Measurements from ENCODE around the gene BTBD7.

BTBD7 gene

GRCh38 chr14:93346926-93347721 lies 14.3 kb upstream of the BTBD7 start, which contains the start of gene COX8C:
COX8C (plus strand) TSS chr14:93347182; CDS start chr14:93347269, 87 bp downstream.
- H3K27ac ChIP-seq (ENCODE audit: insufficient read depth, low read length, poor library complexity, severe bottlenecking) = no peak within 1 kb of the TSS
- DNase-seq = no peak
- H3K27me3 ChIP-seq (replicated peaks; ENCODE audit: control insufficient read depth, insufficient read depth, low read length, poor library complexity, severe bottlenecking) = no peaks in the 10 kb centered on the region
- H3K36me3 ChIP-seq (ENCODE audit: control insufficient read depth, insufficient read depth, low read length) = no peaks in the 10 kb centered on the region
- H3K9me3 ChIP-seq (ENCODE audit: control insufficient read depth, low read length) = no peaks in the 10 kb centered on the region
- no peak within 1 kb of the TSS for H3K4me3 ChIP-seq (ENCODE audit: insufficient read depth, low read depth, low read length, poor library complexity, severe bottlenecking)
- no peaks in the 10 kb centered on the region for H3K4me1 ChIP-seq (ENCODE audit: control insufficient read depth, insufficient read depth, low read length, poor library complexity, severe bottlenecking)

GRCh38 chr14:93343797-93344196 lies 11.0 kb upstream of the BTBD7 start:
- Histone ChIP-seq H3K4me3 (ENCODE audit: insufficient read depth, low read depth, low read length, poor library complexity, severe bottlenecking) (no peak overlapping the region), H3K9me3 (ENCODE audit: control insufficient read depth, low read length) (no peaks in the 10 kb centered on the region)

GRCh38 chr14:93343266-93343665 lies 10.4 kb upstream of the BTBD7 start:
- Histone ChIP-seq H3K4me1 (ENCODE audit: control insufficient read depth, insufficient read depth, low read length, poor library complexity, severe bottlenecking) (no peaks in the 10 kb centered on the region), H3K4me3 (ENCODE audit: insufficient read depth, low read depth, low read length, poor library complexity, severe bottlenecking) (no peak overlapping the region), H3K27me3 (replicated peaks; ENCODE audit: control insufficient read depth, insufficient read depth, low read length, poor library complexity, severe bottlenecking) (no peaks in the 10 kb centered on the region), H3K9me3 (ENCODE audit: control insufficient read depth, low read length) (no peaks in the 10 kb centered on the region), H3K27ac (ENCODE audit: insufficient read depth, low read length, poor library complexity, severe bottlenecking) (no peak overlapping the region), H3K36me3 (ENCODE audit: control insufficient read depth, insufficient read depth, low read length) (no peaks in the 10 kb centered on the region)
- DNase-seq = no peak

More at GRCh38 chr14:93343797-93344196, 11.0 kb upstream of the BTBD7 start:
- Histone ChIP-seq H3K27me3 (replicated peaks; ENCODE audit: control insufficient read depth, insufficient read depth, low read length, poor library complexity, severe bottlenecking) (no peaks in the 10 kb centered on the region), H3K36me3 (ENCODE audit: control insufficient read depth, insufficient read depth, low read length) (no peaks in the 10 kb centered on the region), H3K4me1 (ENCODE audit: control insufficient read depth, insufficient read depth, low read length, poor library complexity, severe bottlenecking) (no peaks in the 10 kb centered on the region), H3K27ac (ENCODE audit: insufficient read depth, low read length, poor library complexity, severe bottlenecking) (no peak overlapping the region)
- no peak for DNase-seq

GRCh38 chr14:93337884-93338283 lies 5.0 kb upstream of the BTBD7 start:
- Histone ChIP-seq H3K36me3 (ENCODE audit: control insufficient read depth, insufficient read depth, low read length) (no peaks in the 10 kb centered on the region), H3K27ac (ENCODE audit: insufficient read depth, low read length, poor library complexity, severe bottlenecking) (no peak overlapping the region), H3K27me3 (replicated peaks; ENCODE audit: control insufficient read depth, insufficient read depth, low read length, poor library complexity, severe bottlenecking) (no peaks in the 10 kb centered on the region), H3K9me3 (ENCODE audit: control insufficient read depth, low read length) (no peaks in the 10 kb centered on the region), H3K4me3 (ENCODE audit: insufficient read depth, low read depth, low read length, poor library complexity, severe bottlenecking) (no peak overlapping the region), H3K4me1 (ENCODE audit: control insufficient read depth, insufficient read depth, low read length, poor library complexity, severe bottlenecking) (peaks cover 3% of the 10 kb centered on the region)
- DNase-seq = no peak

GRCh38 chr14:93337143-93337753 lies 4.4 kb upstream of the BTBD7 start:
- Histone ChIP-seq H3K9me3 (ENCODE audit: control insufficient read depth, low read length) (no peaks in the 10 kb centered on the region), H3K4me3 (ENCODE audit: insufficient read depth, low read depth, low read length, poor library complexity, severe bottlenecking) (no peak overlapping the region), H3K27ac (ENCODE audit: insufficient read depth, low read length, poor library complexity, severe bottlenecking) (no peak overlapping the region), H3K36me3 (ENCODE audit: control insufficient read depth, insufficient read depth, low read length) (no peaks in the 10 kb centered on the region), H3K27me3 (replicated peaks; ENCODE audit: control insufficient read depth, insufficient read depth, low read length, poor library complexity, severe bottlenecking) (no peaks in the 10 kb centered on the region), H3K4me1 (ENCODE audit: control insufficient read depth, insufficient read depth, low read length, poor library complexity, severe bottlenecking) (peaks cover 3% of the 10 kb centered on the region)
- no peak for DNase-seq

- no peaks in the 10 kb centered on the region for H3K27me3 ChIP-seq (replicated peaks; ENCODE audit: control insufficient read depth, insufficient read depth, low read length, poor library complexity, severe bottlenecking)
- H3K36me3 ChIP-seq (ENCODE audit: control insufficient read depth, insufficient read depth, low read length) = no peaks in the 10 kb centered on the region
Observed at GRCh38 chr14:93333631-93334103, 831 bp upstream of the BTBD7 start.

GRCh38 chr14:93332397-93332852 lies 411 bp downstream of the BTBD7 start:
- Histone ChIP-seq H3K9me3 (ENCODE audit: control insufficient read depth, low read length) (no peaks in the 10 kb centered on the region), H3K36me3 (ENCODE audit: control insufficient read depth, insufficient read depth, low read length) (no peaks in the 10 kb centered on the region), H3K27me3 (replicated peaks; ENCODE audit: control insufficient read depth, insufficient read depth, low read length, poor library complexity, severe bottlenecking) (no peaks in the 10 kb centered on the region), H3K4me3 (ENCODE audit: insufficient read depth, low read depth, low read length, poor library complexity, severe bottlenecking) (peak overlapping the region; percentile 82), H3K4me1 (ENCODE audit: control insufficient read depth, insufficient read depth, low read length, poor library complexity, severe bottlenecking) (peaks cover 3% of the 10 kb centered on the region), H3K27ac (ENCODE audit: insufficient read depth, low read length, poor library complexity, severe bottlenecking) (peak overlapping the region; percentile 82)
- peak in 1 of 3 donors; percentile 1 for DNase-seq

More at GRCh38 chr14:93333631-93334103, 831 bp upstream of the BTBD7 start:
- Histone ChIP-seq H3K9me3 (ENCODE audit: control insufficient read depth, low read length) (no peaks in the 10 kb centered on the region), H3K4me1 (ENCODE audit: control insufficient read depth, insufficient read depth, low read length, poor library complexity, severe bottlenecking) (peaks cover 3% of the 10 kb centered on the region), H3K4me3 (ENCODE audit: insufficient read depth, low read depth, low read length, poor library complexity, severe bottlenecking) (peak overlapping the region; percentile 82), H3K27ac (ENCODE audit: insufficient read depth, low read length, poor library complexity, severe bottlenecking) (peak overlapping the region; percentile 82)
- DNase-seq = no peak

- Histone ChIP-seq H3K36me3 (ENCODE audit: control insufficient read depth, insufficient read depth, low read length) (no peaks in the 10 kb centered on the region), H3K27me3 (replicated peaks; ENCODE audit: control insufficient read depth, insufficient read depth, low read length, poor library complexity, severe bottlenecking) (no peaks in the 10 kb centered on the region), H3K4me3 (ENCODE audit: insufficient read depth, low read depth, low read length, poor library complexity, severe bottlenecking) (peak overlapping the region; percentile 82), H3K4me1 (ENCODE audit: control insufficient read depth, insufficient read depth, low read length, poor library complexity, severe bottlenecking) (peaks cover 3% of the 10 kb centered on the region), H3K27ac (ENCODE audit: insufficient read depth, low read length, poor library complexity, severe bottlenecking) (peak overlapping the region; percentile 82), H3K9me3 (ENCODE audit: control insufficient read depth, low read length) (no peaks in the 10 kb centered on the region)
- no peak for DNase-seq
Observed at GRCh38 chr14:93331728-93332396, 974 bp downstream of the BTBD7 start.

GRCh38 chr14:93331002-93331727 lies 1.7 kb downstream of the BTBD7 start:
- Histone ChIP-seq H3K36me3 (ENCODE audit: control insufficient read depth, insufficient read depth, low read length) (no peaks in the 10 kb centered on the region), H3K4me3 (ENCODE audit: insufficient read depth, low read depth, low read length, poor library complexity, severe bottlenecking) (no peak overlapping the region), H3K9me3 (ENCODE audit: control insufficient read depth, low read length) (no peaks in the 10 kb centered on the region), H3K4me1 (ENCODE audit: control insufficient read depth, insufficient read depth, low read length, poor library complexity, severe bottlenecking) (peaks cover 3% of the 10 kb centered on the region), H3K27me3 (replicated peaks; ENCODE audit: control insufficient read depth, insufficient read depth, low read length, poor library complexity, severe bottlenecking) (no peaks in the 10 kb centered on the region), H3K27ac (ENCODE audit: insufficient read depth, low read length, poor library complexity, severe bottlenecking) (no peak overlapping the region)
- DNase-seq = no peak

Measured in effector memory CD4-positive, alpha-beta T cell (primary cell).